Adrenal gland (tissue), 12 donors: ENCODE data around the gene KCNH8. TPM values are rescaled to one million over a fixed set of nuclear protein-coding genes. Genes with fewer than 3 reads are reported as not detected.

Experiments used
- DNase-seq, 7 donors: peaks; one replicate each; pipeline ENCODE4 v3.0.0-alpha.2; 2019 to 2020
- H3K27ac ChIP-seq, 5 donors: fragments of 200-600 bp; sonication (generic) in 4 of 5; 1 replicate in 3 of 5; 2 replicates in 2 of 5; pipeline versions ENCODE4 v1.5.1 to v1.8.0; 2016 to 2020; ENCODE audit warnings: mild to moderate bottlenecking in 1 of 5
- H3K27me3 ChIP-seq: fragments of 200-600 bp; 2 replicates; pipeline ENCODE4 v1.8.0; 2021
- H3K36me3 ChIP-seq, 2 donors: fragments of 200-600 bp; replicated peaks in 1 of 2; 1 replicate in 1 of 2; 2 replicates in 1 of 2; pipeline versions ENCODE4 v1.5.1 to v1.8.0; 2018 to 2022
- H3K4me1 ChIP-seq, 2 donors: fragments of 200-600 bp; replicated peaks in 1 of 2; 1 replicate in 1 of 2; 2 replicates in 1 of 2; pipeline versions ENCODE4 v1.5.1 to v1.8.0; 2018 to 2021
- H3K4me3 ChIP-seq, 4 donors: fragments of 200-600 bp; sonication (generic) in 3 of 4; one replicate each; pipeline ENCODE4 v1.5.1; 2016 to 2018
- H3K9me3 ChIP-seq, 3 donors: fragments of 200-600 bp; sonication (generic) in 1 of 3; replicated peaks in 1 of 3; 1 replicate in 2 of 3; 2 replicates in 1 of 3; pipeline versions ENCODE4 v1.5.1 to v1.8.0; 2016 to 2021
- POLR2A ChIP-seq, 2 donors: fragments of 450-650 bp; IDR thresholded peaks; one replicate each; pipeline ENCODE4 v1.6.1; 2017; ENCODE audit warnings: antibody characterized with exemption in 2 of 2, mild to moderate bottlenecking in 2 of 2, moderate library complexity in 1 of 2
- WGBS, 4 donors: extraction: QIAGEN DNeasy Blood & Tissue Kit in 2 of 4; methylation state at CpG; one replicate each; pipeline versions ENCODE4 v1.1.5 to v1.1.7; 2013 to 2017; 5-methylcytosine and 5-hydroxymethylcytosine counted together
- intact Hi-C, 2 donors: fragments of 100-400 bp; cut with DNase I; formaldehyde crosslinking; loops; one replicate each; pipeline versions ENCODE4 v1.14.1 to v1.15.0; 2022 to 2023
- polyA plus RNA-seq, 3 donors: library from polyadenylated mRNA; stranded (reverse); fragments of 200-250 nt in 2 of 3; fragments of 350-450 nt in 1 of 3; fragmentation: Illumina TruSeq in 1 of 3; extraction: RNeasy Lipid Tissue Mini Kit (QIAGEN cat#74804) in 1 of 3; gene quantifications; one replicate each; pipeline ENCODE4 v1.2.3, GENCODE V29; 2013 to 2014
- total RNA-seq, 9 donors: library from RNA; depleted of rRNA in 4 of 9; stranded (reverse); fragments of >200 nt in 4 of 9; fragments of 120-200 nt in 1 of 9; fragmentation: NEBNext Ultra II Directional in 1 of 9; extraction: Animal tissue kit (Norgen Biotek cat#: 25700) in 1 of 9; gene quantifications; one replicate each; pipeline versions ENCODE4 v1.1.0 to v1.2.4, GENCODE V29; 2013 to 2023
- TF ChIP-seq, protein P1 (sequence below), 6 experiments: fragments of 450-650 bp in 4 of 6; fragments of 200-600 bp in 2 of 6; sonication (generic) in 1 of 6; IDR thresholded peaks; 1 replicate in 5 of 6; 2 replicates in 1 of 6; pipeline versions ENCODE4 v1.5.1 to v1.8.0; 2016 to 2021; ENCODE audit warnings: antibody characterized with exemption in 6 of 6, mild to moderate bottlenecking in 2 of 6, moderate library complexity in 1 of 6
- donor health status: healthy with polysubstance abuse.
- donor health status: Bipolar disorder and iron deficiency.
- donor health status: DM: yes; HTN: yes; CAD: no.
- donor health status: DM: no; HTN: no; CAD: no.
- donor health status: DM: no; HTN: no; CAD: no.
- donor health status: DM: yes; HTN: yes; CAD: no.

Gene KCNH8
- total and polyA plus RNA-seq, 12 donors, result 0.27 to 7.6 (median 2.1) TPM

DNA sequence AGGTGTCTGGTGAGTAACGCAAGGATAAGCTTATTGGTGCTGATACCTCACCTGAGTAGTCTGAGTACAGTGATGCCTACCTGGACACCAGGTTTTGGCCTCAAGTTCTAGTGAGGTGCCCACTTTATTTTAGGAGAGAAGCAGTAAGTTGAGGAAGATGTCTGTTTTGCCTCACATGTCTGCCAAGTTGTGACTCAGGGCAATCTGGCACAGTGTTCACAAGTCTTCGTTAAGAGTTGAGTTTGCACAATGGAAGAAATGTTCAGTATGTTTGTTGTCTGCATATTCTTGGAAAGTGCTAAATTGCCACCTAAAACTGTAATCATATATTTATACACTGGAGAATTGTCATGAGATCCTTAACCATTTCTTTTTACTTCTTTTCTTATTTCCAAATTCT, 122.2 kb downstream of the KCNH8 start:
- 81 to 86% (median 84%) methylated on average over 2 of the region's 2 CpGs for WGBS, 4 donors
- H3K36me3 ChIP-seq, result no peaks in the 10 kb centered on the region
- DNase-seq, result no peak

GRCh38 chr3:19272296-19272695, 124.0 kb downstream of the KCNH8 start:
- intact Hi-C loops, result no loop called here
- no peak for TF ChIP-seq POLR2A (IDR thresholded peaks at IDR 0.05)
- TF ChIP-seq, protein P1, sequence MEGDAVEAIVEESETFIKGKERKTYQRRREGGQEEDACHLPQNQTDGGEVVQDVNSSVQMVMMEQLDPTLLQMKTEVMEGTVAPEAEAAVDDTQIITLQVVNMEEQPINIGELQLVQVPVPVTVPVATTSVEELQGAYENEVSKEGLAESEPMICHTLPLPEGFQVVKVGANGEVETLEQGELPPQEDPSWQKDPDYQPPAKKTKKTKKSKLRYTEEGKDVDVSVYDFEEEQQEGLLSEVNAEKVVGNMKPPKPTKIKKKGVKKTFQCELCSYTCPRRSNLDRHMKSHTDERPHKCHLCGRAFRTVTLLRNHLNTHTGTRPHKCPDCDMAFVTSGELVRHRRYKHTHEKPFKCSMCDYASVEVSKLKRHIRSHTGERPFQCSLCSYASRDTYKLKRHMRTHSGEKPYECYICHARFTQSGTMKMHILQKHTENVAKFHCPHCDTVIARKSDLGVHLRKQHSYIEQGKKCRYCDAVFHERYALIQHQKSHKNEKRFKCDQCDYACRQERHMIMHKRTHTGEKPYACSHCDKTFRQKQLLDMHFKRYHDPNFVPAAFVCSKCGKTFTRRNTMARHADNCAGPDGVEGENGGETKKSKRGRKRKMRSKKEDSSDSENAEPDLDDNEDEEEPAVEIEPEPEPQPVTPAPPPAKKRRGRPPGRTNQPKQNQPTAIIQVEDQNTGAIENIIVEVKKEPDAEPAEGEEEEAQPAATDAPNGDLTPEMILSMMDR (IDR thresholded peaks at IDR 0.05), result no peak
- Histone ChIP-seq H3K36me3 (no peaks in the 10 kb centered on the region), H3K9me3 (no peaks in the 10 kb centered on the region), H3K27me3 (no peaks in the 10 kb centered on the region), H3K27ac (no peak overlapping the region), H3K4me1 (no peaks in the 10 kb centered on the region), H3K4me3 (no peak overlapping the region)
- 77 to 98% (median 85%) methylated on average over 3 of the region's 3 CpGs for WGBS, 4 donors
- no peak for DNase-seq

More for the DNA sequence above, 122.2 kb downstream of the KCNH8 start:
- TF ChIP-seq POLR2A (IDR thresholded peaks at IDR 0.05), result no peak
- TF ChIP-seq, protein P1 (IDR thresholded peaks at IDR 0.05), result no peak
- intact Hi-C loops, result no loop called here
- no peak overlapping the region for H3K27ac ChIP-seq
- H3K27me3 ChIP-seq, result no peaks in the 10 kb centered on the region
- H3K4me1 ChIP-seq, result no peaks in the 10 kb centered on the region
- no peaks in the 10 kb centered on the region for H3K9me3 ChIP-seq
- H3K4me3 ChIP-seq, result no peak overlapping the region

GRCh38 chr3:19273091-19273490, 124.8 kb downstream of the KCNH8 start:
- intact Hi-C loops, result no loop called here
- 53 to 85% (median 70%) methylated on average over 1 of the region's 1 CpG for WGBS, 4 donors
- TF ChIP-seq, protein P1 (IDR thresholded peaks at IDR 0.05), result no peak
- TF ChIP-seq POLR2A (IDR thresholded peaks at IDR 0.05), result no peak
- no peaks in the 10 kb centered on the region for H3K27me3 ChIP-seq
- no peak for DNase-seq
- no peaks in the 10 kb centered on the region for H3K36me3 ChIP-seq
- H3K9me3 ChIP-seq, result no peaks in the 10 kb centered on the region
- H3K27ac ChIP-seq, result no peak overlapping the region
- no peaks in the 10 kb centered on the region for H3K4me1 ChIP-seq
- H3K4me3 ChIP-seq, result no peak overlapping the region

- H3K27me3 ChIP-seq, result no peaks in the 10 kb centered on the region
- H3K9me3 ChIP-seq, result no peaks in the 10 kb centered on the region
- intact Hi-C loops, result no loop called here
- H3K27ac ChIP-seq, result no peak overlapping the region
- no peak overlapping the region for H3K4me3 ChIP-seq
- TF ChIP-seq POLR2A (IDR thresholded peaks at IDR 0.05), result no peak
- TF ChIP-seq, protein P1 (IDR thresholded peaks at IDR 0.05), result no peak
- WGBS, 4 donors, result 49 to 71% (median 59%) methylated on average over 1 of the region's 1 CpG
- DNase-seq, result no peak
- no peaks in the 10 kb centered on the region for H3K36me3 ChIP-seq
- no peaks in the 10 kb centered on the region for H3K4me1 ChIP-seq
Measured at GRCh38 chr3:19274576-19274975, 126.3 kb downstream of the KCNH8 start.
